DOHH2 (cell line): ENCODE measurements around the gene MLLT6.

Experiments
- EZH2phosphoT487 ChIP-seq: fragments of 200-600 bp; sonication (generic); IDR thresholded peaks from 2 replicates; pipeline ENCODE4 v1.6.1; 2017; ENCODE audit warnings: borderline replicate concordance, mild to moderate bottlenecking, antibody characterized with exemption, low read length, moderate library complexity, mixed read lengths
- TF ChIP-seq, protein P1 (sequence below): fragments of 200-600 bp; sonication (generic); IDR thresholded peaks from one replicate; pipeline ENCODE4 v1.5.1; 2014; ENCODE audit warnings: antibody characterized with exemption, mild to moderate bottlenecking, low read depth, low read length; ENCODE audit not compliant: poor library complexity, severe bottlenecking

DNA sequence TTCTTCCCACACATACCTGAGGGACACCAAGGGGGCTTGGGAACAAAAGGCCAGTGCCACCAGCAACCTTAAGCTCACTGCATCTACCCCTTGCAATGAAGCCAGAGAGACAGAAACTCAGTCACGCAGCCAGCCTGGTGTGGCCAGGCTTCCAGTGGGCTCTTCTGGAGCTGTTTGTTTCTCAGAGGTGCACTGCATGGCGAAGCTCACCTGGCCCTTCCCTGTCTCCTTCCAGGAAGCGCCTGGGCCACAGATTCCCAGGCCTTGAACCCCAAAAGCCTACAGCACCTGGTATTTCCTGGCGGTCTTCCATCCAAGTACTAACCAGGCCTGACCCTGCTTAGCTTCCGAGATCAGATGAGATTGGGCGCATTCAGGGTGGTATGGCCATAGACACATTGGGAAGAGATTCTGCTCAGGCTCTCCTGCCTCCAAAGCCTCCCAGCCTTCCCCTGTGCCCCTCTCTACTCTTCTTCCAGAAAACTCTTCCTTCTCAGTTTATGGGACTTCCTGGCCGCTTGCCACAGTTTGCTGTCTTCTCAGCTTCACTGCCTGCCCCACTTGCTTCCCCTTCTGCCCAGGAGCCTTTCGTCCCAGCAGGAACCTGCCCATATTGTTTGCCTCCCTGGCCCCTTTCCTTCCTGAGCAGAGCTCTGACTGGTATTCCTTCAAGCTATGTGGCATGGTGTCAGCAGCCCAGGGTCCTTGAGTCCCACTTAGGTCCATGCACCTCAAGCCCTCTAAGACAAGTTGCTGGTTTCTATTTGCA, 26.6 kb downstream of the MLLT6 start:
- TF ChIP-seq, protein P1, sequence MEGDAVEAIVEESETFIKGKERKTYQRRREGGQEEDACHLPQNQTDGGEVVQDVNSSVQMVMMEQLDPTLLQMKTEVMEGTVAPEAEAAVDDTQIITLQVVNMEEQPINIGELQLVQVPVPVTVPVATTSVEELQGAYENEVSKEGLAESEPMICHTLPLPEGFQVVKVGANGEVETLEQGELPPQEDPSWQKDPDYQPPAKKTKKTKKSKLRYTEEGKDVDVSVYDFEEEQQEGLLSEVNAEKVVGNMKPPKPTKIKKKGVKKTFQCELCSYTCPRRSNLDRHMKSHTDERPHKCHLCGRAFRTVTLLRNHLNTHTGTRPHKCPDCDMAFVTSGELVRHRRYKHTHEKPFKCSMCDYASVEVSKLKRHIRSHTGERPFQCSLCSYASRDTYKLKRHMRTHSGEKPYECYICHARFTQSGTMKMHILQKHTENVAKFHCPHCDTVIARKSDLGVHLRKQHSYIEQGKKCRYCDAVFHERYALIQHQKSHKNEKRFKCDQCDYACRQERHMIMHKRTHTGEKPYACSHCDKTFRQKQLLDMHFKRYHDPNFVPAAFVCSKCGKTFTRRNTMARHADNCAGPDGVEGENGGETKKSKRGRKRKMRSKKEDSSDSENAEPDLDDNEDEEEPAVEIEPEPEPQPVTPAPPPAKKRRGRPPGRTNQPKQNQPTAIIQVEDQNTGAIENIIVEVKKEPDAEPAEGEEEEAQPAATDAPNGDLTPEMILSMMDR: no peak
- no peak for TF ChIP-seq EZH2phosphoT487
